ENCODE data around the gene LIN7B. TPM values are rescaled to one million over a fixed set of nuclear protein-coding genes. Genes with fewer than 3 reads are reported as not detected.
A peak's percentile ranks its signal among the peaks of the same experiment; 100 is the strongest.

The LIN7B gene
- total and polyA plus RNA-seq, 2 of the 13 experiments (the other 11 are each of a cell fraction or from before 2014, with no cell fraction given), result 5.3 to 7.6 TPM

GRCh38 chr19:49150106-49150943, 36.2 kb downstream of the LIN7B start (continued):
- TF ChIP-seq BCLAF1 (IDR thresholded peaks at IDR 0.05) (no peak), NR1H2 (CRISPR knock-in tag; IDR thresholded peaks at IDR 0.05; ENCODE audit: borderline replicate concordance, low read depth) (no peak), SMAD1 (CRISPR knock-in tag; IDR thresholded peaks at IDR 0.05; ENCODE audit: borderline replicate concordance, low read depth) (no peak), ZC3H4 (CRISPR knock-in tag; IDR thresholded peaks at IDR 0.05; ENCODE audit: borderline replicate concordance) (no peak), NCOA1 (CRISPR knock-in tag; IDR thresholded peaks at IDR 0.05) (no peak), HOXA7 (CRISPR knock-in tag; IDR thresholded peaks at IDR 0.05) (no peak), KDM2A (CRISPR knock-in tag; IDR thresholded peaks at IDR 0.05; ENCODE audit: borderline replicate concordance, low read depth) (peak; percentile 80), ZNF614 (CRISPR knock-in tag; IDR thresholded peaks at IDR 0.05; ENCODE audit: borderline replicate concordance) (no peak), RNF2 (conservative IDR thresholded peaks at IDR 0.05; ENCODE audit: low read depth) (no peak), ZBTB1 (CRISPR knock-in tag; IDR thresholded peaks at IDR 0.05; ENCODE audit: borderline replicate concordance) (no peak), FOSL1 (CRISPR knock-in tag; IDR thresholded peaks at IDR 0.05; ENCODE audit: borderline replicate concordance) (no peak), NR2C2 (CRISPR knock-in tag; IDR thresholded peaks at IDR 0.05; ENCODE audit: borderline replicate concordance) (peak; percentile 14; the same call in 1 of the 2 replicates), ZNF619 (CRISPR knock-in tag; IDR thresholded peaks at IDR 0.05) (no peak; the same call in 1 of the 2 replicates), ZNF432 (CRISPR knock-in tag; IDR thresholded peaks at IDR 0.05; ENCODE audit: borderline replicate concordance) (no peak; the same call in 1 of the 2 replicates), KDM3A (CRISPR knock-in tag; IDR thresholded peaks at IDR 0.05; ENCODE audit: low read depth) (peak; percentile 18; the same call in 1 of the 2 replicates), ZNF569 (CRISPR knock-in tag; IDR thresholded peaks at IDR 0.05; ENCODE audit: borderline replicate concordance) (no peak), KMT2B (CRISPR knock-in tag; IDR thresholded peaks at IDR 0.05) (peak; percentile 46; the same call in 1 of the 2 replicates), KLF15 (CRISPR knock-in tag; IDR thresholded peaks at IDR 0.05; ENCODE audit: borderline replicate concordance) (no peak), ZSCAN29 (CRISPR knock-in tag; conservative IDR thresholded peaks at IDR 0.05) (peak; percentile 84; the same call in 1 of the 2 replicates)
- TF ChIP-seq, protein P1, sequence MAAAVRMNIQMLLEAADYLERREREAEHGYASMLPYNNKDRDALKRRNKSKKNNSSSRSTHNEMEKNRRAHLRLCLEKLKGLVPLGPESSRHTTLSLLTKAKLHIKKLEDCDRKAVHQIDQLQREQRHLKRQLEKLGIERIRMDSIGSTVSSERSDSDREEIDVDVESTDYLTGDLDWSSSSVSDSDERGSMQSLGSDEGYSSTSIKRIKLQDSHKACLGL (CRISPR knock-in tag; IDR thresholded peaks at IDR 0.05), result no peak
- TF ChIP-seq, protein P2, sequence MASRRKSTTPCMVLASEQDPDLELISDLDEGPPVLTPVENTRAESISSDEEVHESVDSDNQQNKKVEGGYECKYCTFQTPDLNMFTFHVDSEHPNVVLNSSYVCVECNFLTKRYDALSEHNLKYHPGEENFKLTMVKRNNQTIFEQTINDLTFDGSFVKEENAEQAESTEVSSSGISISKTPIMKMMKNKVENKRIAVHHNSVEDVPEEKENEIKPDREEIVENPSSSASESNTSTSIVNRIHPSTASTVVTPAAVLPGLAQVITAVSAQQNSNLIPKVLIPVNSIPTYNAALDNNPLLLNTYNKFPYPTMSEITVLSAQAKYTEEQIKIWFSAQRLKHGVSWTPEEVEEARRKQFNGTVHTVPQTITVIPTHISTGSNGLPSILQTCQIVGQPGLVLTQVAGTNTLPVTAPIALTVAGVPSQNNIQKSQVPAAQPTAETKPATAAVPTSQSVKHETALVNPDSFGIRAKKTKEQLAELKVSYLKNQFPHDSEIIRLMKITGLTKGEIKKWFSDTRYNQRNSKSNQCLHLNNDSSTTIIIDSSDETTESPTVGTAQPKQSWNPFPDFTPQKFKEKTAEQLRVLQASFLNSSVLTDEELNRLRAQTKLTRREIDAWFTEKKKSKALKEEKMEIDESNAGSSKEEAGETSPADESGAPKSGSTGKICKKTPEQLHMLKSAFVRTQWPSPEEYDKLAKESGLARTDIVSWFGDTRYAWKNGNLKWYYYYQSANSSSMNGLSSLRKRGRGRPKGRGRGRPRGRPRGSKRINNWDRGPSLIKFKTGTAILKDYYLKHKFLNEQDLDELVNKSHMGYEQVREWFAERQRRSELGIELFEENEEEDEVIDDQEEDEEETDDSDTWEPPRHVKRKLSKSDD (CRISPR knock-in tag; IDR thresholded peaks at IDR 0.05; ENCODE audit: low read depth), result peak; percentile 83; the same call in 1 of the 2 replicates
- TF ChIP-seq, protein P3, sequence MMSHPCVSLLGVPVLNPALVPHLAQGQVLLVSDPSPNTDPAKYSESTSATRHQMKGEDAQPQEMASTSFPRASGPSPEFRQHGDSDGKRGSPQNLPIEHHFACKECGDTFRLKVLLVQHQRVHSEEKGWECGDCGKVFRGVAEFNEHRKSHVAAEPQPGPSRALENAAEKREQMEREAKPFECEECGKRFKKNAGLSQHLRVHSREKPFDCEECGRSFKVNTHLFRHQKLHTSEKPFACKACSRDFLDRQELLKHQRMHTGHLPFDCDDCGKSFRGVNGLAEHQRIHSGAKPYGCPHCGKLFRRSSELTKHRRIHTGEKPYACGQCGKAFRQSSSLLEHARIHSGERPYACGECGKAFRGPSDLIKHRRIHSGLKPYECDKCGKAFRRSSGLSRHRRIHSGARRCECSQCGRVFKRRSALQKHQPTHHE (CRISPR knock-in tag; IDR thresholded peaks at IDR 0.05; ENCODE audit: borderline replicate concordance), result no peak

All from HepG2 (cell line).